Panc1 (cell line): Measurements from ENCODE around the gene GPR137. TPM values are rescaled to one million over a fixed set of nuclear protein-coding genes. Genes with fewer than 3 reads are reported as not detected.

Experiments
- ATAC-seq: fragments of 200-7000 bp; cut with Tn5 transposase; 2 replicates; pipeline ENCODE4 v1.9.1; 2020; ENCODE audit warnings: mild to moderate bottlenecking, moderate library complexity
- BruUV-seq: library from RNA; stranded (reverse); fragments of 400-500 nt; replicated peaks from 2 replicates; lab custom pipeline; 2021; lab: Mats Ljungman, UMichigan
- CTCF ChIA-PET: fragments of 300-600 bp; sonication (Branson Sonifier 250); formaldehyde crosslinking; loops from one replicate; lab custom pipeline; 2022; ENCODE audit warnings: antibody characterized with exemption; lab: Charles Lee
- POLR2A ChIA-PET: fragments of 300-600 bp; sonication (Branson Sonifier 250); formaldehyde crosslinking; loops from one replicate; lab custom pipeline; 2022; ENCODE audit warnings: antibody characterized with exemption; lab: Charles Lee
- DNase-seq: peaks from one replicate; pipeline ENCODE4 v3.0.0-alpha.2; 2010; ENCODE audit warnings: low read depth, low spot score
- H3K27ac ChIP-seq: 2 replicates; pipeline ENCODE4 v1.5.1; 2011; ENCODE audit warnings: mild to moderate bottlenecking, low read length, inconsistent platforms
- H3K27me3 ChIP-seq: fragments of 200-500 bp; sonication (Bioruptor generic); 2 replicates; pipeline ENCODE4 v1.6.0; 2014; ENCODE audit warnings: low read length, inconsistent platforms; ENCODE audit not compliant: control insufficient read depth, insufficient read depth
- H3K36me3 ChIP-seq: fragments of 200-500 bp; sonication (Bioruptor generic); 2 replicates; pipeline ENCODE4 v1.5.1; 2014; ENCODE audit warnings: inconsistent platforms, mild to moderate bottlenecking, low read length, moderate library complexity; ENCODE audit not compliant: control insufficient read depth, insufficient read depth
- H3K4me1 ChIP-seq: 2 replicates; pipeline ENCODE4 v1.5.1; 2011; ENCODE audit warnings: inconsistent platforms, mild to moderate bottlenecking, low read length, moderate library complexity; ENCODE audit not compliant: control insufficient read depth, insufficient read depth
- H3K4me3 ChIP-seq, 2 experiments: 2 replicates each; pipeline ENCODE4 v1.5.1; 2011 to 2012; ENCODE audit warnings: low read depth in 2 of 2, low read length in 2 of 2, mild to moderate bottlenecking in 2 of 2, inconsistent platforms in 1 of 2, moderate library complexity in 1 of 2
- H3K9me3 ChIP-seq: fragments of 200-500 bp; sonication (Bioruptor generic); 2 replicates; pipeline ENCODE4 v1.5.1; 2014; ENCODE audit warnings: low read depth, mild to moderate bottlenecking, inconsistent platforms, low read length, moderate library complexity; ENCODE audit not compliant: control insufficient read depth, insufficient read depth
- CTCF ChIP-seq: fragments of 450-650 bp; IDR thresholded peaks from 2 replicates; pipeline ENCODE4 v1.5.1; 2017; ENCODE audit warnings: mild to moderate bottlenecking
- POLR2AphosphoS5 ChIP-seq: IDR thresholded peaks from 2 replicates; pipeline ENCODE4 v1.6.1; 2012; ENCODE audit warnings: mild to moderate bottlenecking, low read depth, low read length, moderate library complexity
- SIN3A ChIP-seq: IDR thresholded peaks from 2 replicates; pipeline ENCODE4 v1.6.1; 2012; ENCODE audit warnings: low read depth, mild to moderate bottlenecking, low read length, moderate library complexity, borderline replicate concordance; ENCODE audit not compliant: insufficient read depth
- TCF7L2 ChIP-seq: IDR thresholded peaks from 2 replicates; pipeline ENCODE4 v1.6.1; 2011; ENCODE audit warnings: mild to moderate bottlenecking, low read depth, low read length, inconsistent platforms
- in situ Hi-C: cut with HindIII; loops from 2 replicates; pipeline ENCODE4 v1.10.0; 2016; ENCODE audit warnings: low sequenced_read_pairs, low pct_unique_long_range_greater_than_20kb
- intact Hi-C: fragments of 100-400 bp; cut with micrococcal nuclease; formaldehyde crosslinking; loops from one replicate; pipeline ENCODE4 v1.10.0; 2022; ENCODE audit not compliant: unreplicated experiment
- total RNA-seq: library from RNA; stranded (reverse); gene quantifications from one replicate; pipeline ENCODE4 v1.2.1, GENCODE V29; 2021; ENCODE audit not compliant: unreplicated experiment
- TF ChIP-seq, protein P1 (sequence below), 2 experiments: IDR thresholded peaks; 2 replicates each; pipeline ENCODE4 v1.6.1; 2011 to 2012; ENCODE audit warnings: low read depth in 2 of 2, control low read depth in 1 of 2, low read length in 1 of 2, mild to moderate bottlenecking in 1 of 2, moderate library complexity in 1 of 2; ENCODE audit not compliant: insufficient read depth in 1 of 2

Gene GPR137
- total RNA-seq, 1 experiment from 2014 or later, result 183 TPM

- Histone ChIP-seq H3K9me3 (no peaks in the 10 kb centered on the region), H3K4me1 (peaks cover 31% of the 10 kb centered on the region), H3K27me3 (no peaks in the 10 kb centered on the region; the same call in 1 of the 2 replicates), H3K4me3 (no peak overlapping the region), H3K36me3 (no peaks in the 10 kb centered on the region; the same call in 1 of the 2 replicates), H3K27ac (no peak overlapping the region)
- DNase-seq (no peak), ATAC-seq (no peak)
- in situ Hi-C loops, result no loop called here
- intact Hi-C loops, result no loop called here
- ChIA-PET POLR2A (no interaction called here), CTCF (interaction anchor here (1.5 kb wide), 1 partner anchor 13 kb away, joined by 5 read pairs; no protein-coding TSS in a partner anchor)
- no peak for TF ChIP-seq SIN3A
- no peak for TF ChIP-seq POLR2AphosphoS5
- no peak for TF ChIP-seq TCF7L2
- no TSS peak for BruUV-seq
Observed at GRCh38 chr11:64287676-64288352, 2.2 kb downstream of the GPR137 start.

DNA sequence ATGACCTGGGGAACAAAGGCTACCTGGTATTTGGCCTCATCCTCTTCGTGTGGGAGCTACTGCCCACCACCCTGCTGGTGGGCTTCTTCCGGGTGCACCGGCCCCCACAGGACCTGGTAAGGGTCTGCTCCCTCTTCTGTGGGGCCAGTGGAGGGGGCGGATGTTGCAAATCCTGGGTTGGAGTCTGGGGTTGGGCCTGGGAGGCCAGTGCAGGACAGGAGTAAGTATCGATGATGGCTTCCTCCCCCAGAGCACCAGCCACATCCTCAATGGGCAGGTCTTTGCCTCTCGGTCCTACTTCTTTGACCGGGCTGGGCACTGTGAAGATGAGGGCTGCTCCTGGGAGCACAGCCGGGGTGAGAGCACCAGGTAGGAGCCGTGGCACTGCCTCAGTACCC lies 2.7 kb downstream of the GPR137 start:
- CTCF ChIA-PET, result interaction anchor here (1.0 to 1.5 kb wide), 2 partner anchors 12 to 82 kb away, joined by 5 read pairs; no protein-coding TSS in a partner anchor

More for the DNA sequence above, 2.7 kb downstream of the GPR137 start:
- no peak for ATAC-seq
- no TSS peak for BruUV-seq
- no peak for TF ChIP-seq TCF7L2
- TF ChIP-seq SIN3A, result no peak
- TF ChIP-seq, protein P1, sequence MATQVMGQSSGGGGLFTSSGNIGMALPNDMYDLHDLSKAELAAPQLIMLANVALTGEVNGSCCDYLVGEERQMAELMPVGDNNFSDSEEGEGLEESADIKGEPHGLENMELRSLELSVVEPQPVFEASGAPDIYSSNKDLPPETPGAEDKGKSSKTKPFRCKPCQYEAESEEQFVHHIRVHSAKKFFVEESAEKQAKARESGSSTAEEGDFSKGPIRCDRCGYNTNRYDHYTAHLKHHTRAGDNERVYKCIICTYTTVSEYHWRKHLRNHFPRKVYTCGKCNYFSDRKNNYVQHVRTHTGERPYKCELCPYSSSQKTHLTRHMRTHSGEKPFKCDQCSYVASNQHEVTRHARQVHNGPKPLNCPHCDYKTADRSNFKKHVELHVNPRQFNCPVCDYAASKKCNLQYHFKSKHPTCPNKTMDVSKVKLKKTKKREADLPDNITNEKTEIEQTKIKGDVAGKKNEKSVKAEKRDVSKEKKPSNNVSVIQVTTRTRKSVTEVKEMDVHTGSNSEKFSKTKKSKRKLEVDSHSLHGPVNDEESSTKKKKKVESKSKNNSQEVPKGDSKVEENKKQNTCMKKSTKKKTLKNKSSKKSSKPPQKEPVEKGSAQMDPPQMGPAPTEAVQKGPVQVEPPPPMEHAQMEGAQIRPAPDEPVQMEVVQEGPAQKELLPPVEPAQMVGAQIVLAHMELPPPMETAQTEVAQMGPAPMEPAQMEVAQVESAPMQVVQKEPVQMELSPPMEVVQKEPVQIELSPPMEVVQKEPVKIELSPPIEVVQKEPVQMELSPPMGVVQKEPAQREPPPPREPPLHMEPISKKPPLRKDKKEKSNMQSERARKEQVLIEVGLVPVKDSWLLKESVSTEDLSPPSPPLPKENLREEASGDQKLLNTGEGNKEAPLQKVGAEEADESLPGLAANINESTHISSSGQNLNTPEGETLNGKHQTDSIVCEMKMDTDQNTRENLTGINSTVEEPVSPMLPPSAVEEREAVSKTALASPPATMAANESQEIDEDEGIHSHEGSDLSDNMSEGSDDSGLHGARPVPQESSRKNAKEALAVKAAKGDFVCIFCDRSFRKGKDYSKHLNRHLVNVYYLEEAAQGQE (IDR thresholded peaks at IDR 0.05; ENCODE audit: insufficient read depth in 1 of 2, low read depth in 2 of 2, low read length in 1 of 2), result no peak
- TF ChIP-seq POLR2AphosphoS5, result no peak
- no peak for TF ChIP-seq CTCF
- Histone ChIP-seq H3K27me3 (no peaks in the 10 kb centered on the region; the same call in 1 of the 2 replicates), H3K4me1 (peaks cover 29% of the 10 kb centered on the region), H3K9me3 (no peaks in the 10 kb centered on the region), H3K4me3 (no peak overlapping the region), H3K27ac (no peak overlapping the region), H3K36me3 (no peaks in the 10 kb centered on the region; the same call in 1 of the 2 replicates)
- DNase-seq, result no peak
- POLR2A ChIA-PET, result no interaction called here
- intact Hi-C loops, result no loop called here
- in situ Hi-C loops, result no loop called here
